Esophagus squamous epithelium (tissue), 4 donors: ENCODE data around the gene ZNF860.

ENCODE experiments used
- CTCF ChIP-seq, 6 experiments: fragments of 450-650 bp in 4 of 6; fragments of 200-600 bp in 2 of 6; sonication (generic) in 2 of 6; IDR thresholded peaks; one replicate each; pipeline ENCODE4 v1.5.1; 2016 to 2019; ENCODE audit warnings: antibody characterized with exemption in 6 of 6, mild to moderate bottlenecking in 4 of 6, moderate library complexity in 4 of 6
- POLR2A ChIP-seq, 4 donors: fragments of 450-650 bp; IDR thresholded peaks; one replicate each; pipeline ENCODE4 v1.6.1; 2017; ENCODE audit warnings: antibody characterized with exemption in 4 of 4, mild to moderate bottlenecking in 4 of 4, moderate library complexity in 3 of 4

- no peak for TF ChIP-seq POLR2A (IDR thresholded peaks at IDR 0.05)
- TF ChIP-seq CTCF (IDR thresholded peaks at IDR 0.05), result no peak
Measured at GRCh38 chr3:31973081-31973480, 8.5 kb upstream of the ZNF860 start.
